C4-2B (cell line): ENCODE data around the gene RFC4.
"Not testable (repeated sequence)": the region's sequence is repeated elsewhere in the genome, so short reads cannot be mapped to it uniquely, and the experiment has no call there.

Experiments used
- H3K27ac ChIP-seq: fragments of 450-650 bp; 2 replicates; pipeline ENCODE4 v1.5.1; 2017
- ZFX ChIP-seq: fragments of 450-650 bp; IDR thresholded peaks from 2 replicates; pipeline ENCODE4 v1.6.1; 2017
- TF ChIP-seq, protein P1 (sequence below): fragments of 450-650 bp; conservative IDR thresholded peaks from 2 replicates; pipeline ENCODE4 v1.5.1; 2017; ENCODE audit warnings: mild to moderate bottlenecking

The RFC4 gene

GRCh38 chr3:186824430-186825139 lies 18.3 kb upstream of the RFC4 start:
- no peak for TF ChIP-seq ZFX
- TF ChIP-seq, protein P1, sequence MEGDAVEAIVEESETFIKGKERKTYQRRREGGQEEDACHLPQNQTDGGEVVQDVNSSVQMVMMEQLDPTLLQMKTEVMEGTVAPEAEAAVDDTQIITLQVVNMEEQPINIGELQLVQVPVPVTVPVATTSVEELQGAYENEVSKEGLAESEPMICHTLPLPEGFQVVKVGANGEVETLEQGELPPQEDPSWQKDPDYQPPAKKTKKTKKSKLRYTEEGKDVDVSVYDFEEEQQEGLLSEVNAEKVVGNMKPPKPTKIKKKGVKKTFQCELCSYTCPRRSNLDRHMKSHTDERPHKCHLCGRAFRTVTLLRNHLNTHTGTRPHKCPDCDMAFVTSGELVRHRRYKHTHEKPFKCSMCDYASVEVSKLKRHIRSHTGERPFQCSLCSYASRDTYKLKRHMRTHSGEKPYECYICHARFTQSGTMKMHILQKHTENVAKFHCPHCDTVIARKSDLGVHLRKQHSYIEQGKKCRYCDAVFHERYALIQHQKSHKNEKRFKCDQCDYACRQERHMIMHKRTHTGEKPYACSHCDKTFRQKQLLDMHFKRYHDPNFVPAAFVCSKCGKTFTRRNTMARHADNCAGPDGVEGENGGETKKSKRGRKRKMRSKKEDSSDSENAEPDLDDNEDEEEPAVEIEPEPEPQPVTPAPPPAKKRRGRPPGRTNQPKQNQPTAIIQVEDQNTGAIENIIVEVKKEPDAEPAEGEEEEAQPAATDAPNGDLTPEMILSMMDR, result no peak
- H3K27ac ChIP-seq, result no peak overlapping the region

- no peak for TF ChIP-seq ZFX
- TF ChIP-seq, protein P1, result no peak
- H3K27ac ChIP-seq, result no peak overlapping the region
Observed at GRCh38 chr3:186823386-186823785, 17.1 kb upstream of the RFC4 start.

DNA sequence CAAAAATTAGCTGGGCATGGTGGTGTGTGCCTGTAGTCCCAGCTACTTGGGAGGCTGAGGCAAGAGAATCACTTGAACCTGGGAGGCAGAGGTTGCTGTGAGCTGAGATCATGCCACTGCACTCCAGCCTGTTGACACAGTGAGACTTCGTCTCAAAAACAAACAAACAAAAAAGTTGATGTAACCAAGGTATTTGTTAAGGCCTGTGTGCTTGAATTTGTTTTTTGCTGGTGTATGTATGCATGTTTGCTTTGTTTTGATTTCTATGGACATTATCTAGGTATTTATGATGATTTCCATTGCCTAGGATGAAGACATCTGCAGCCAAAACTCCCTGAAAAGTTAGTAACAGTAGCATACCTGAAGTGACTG lies 16.1 kb upstream of the RFC4 start:
- H3K27ac ChIP-seq, result not testable (repeated sequence)

GRCh38 chr3:186821429-186822387 lies 15.4 kb upstream of the RFC4 start:
- H3K27ac ChIP-seq, result no peak overlapping the region
- TF ChIP-seq ZFX, result no peak
- TF ChIP-seq, protein P1, result peak; percentile 93

- no peak overlapping the region for H3K27ac ChIP-seq
- TF ChIP-seq ZFX, result no peak
- TF ChIP-seq, protein P1, result no peak
Observed at GRCh38 chr3:186818956-186819355, 12.7 kb upstream of the RFC4 start.

- no peak overlapping the region for H3K27ac ChIP-seq
- TF ChIP-seq ZFX, result no peak
- TF ChIP-seq, protein P1, result no peak
Observed at GRCh38 chr3:186818516-186818915, 12.2 kb upstream of the RFC4 start.

DNA sequence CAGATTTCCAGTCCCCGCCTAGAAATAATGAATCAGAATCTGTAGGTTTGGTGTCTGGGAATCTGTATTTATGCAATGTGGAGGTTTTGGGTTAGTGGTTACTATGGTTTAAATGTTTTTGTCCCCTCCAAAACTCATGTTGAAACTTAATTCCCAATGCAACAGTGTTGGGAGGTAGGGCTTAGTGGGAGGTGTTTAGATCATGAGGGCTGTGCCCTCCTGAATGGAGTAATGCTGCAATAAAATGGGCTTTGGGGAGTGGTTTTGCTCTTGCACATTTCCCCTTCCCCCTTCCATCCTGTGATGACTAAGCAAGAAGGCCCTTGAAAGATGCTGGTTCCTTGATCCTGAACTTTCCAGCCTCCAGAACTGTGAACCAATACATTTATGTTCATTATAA lies 9.2 kb upstream of the RFC4 start:
- H3K27ac ChIP-seq, result no peak overlapping the region

More for the DNA sequence above, 9.2 kb upstream of the RFC4 start:
- TF ChIP-seq ZFX, result no peak
- TF ChIP-seq, protein P1, result no peak
